Testis (tissue), 3 donors: ENCODE data around the gene LRRC18. TPM values are rescaled to one million over a fixed set of nuclear protein-coding genes. Genes with fewer than 3 reads are reported as not detected.

ENCODE experiments used
- DNase-seq: peaks from one replicate; pipeline ENCODE4 v3.0.0-alpha.2; 2019
- H3K27ac ChIP-seq, 2 donors: fragments of 200-600 bp; sonication (generic); one replicate each; pipeline ENCODE4 v1.5.1; 2019
- H3K27me3 ChIP-seq: fragments of 200-600 bp; sonication (generic); one replicate; pipeline ENCODE4 v1.5.1; 2019
- H3K36me3 ChIP-seq: fragments of 200-600 bp; sonication (generic); one replicate; pipeline ENCODE4 v1.5.1; 2017; ENCODE audit warnings: low read depth; ENCODE audit errors: missing control alignments
- H3K4me1 ChIP-seq: fragments of 200-600 bp; sonication (generic); one replicate; pipeline ENCODE4 v1.5.1; 2019
- H3K4me3 ChIP-seq, 2 donors: fragments of 200-600 bp; sonication (generic); one replicate each; pipeline ENCODE4 v1.5.1; 2017 to 2019
- H3K9me3 ChIP-seq: fragments of 200-600 bp; sonication (generic); one replicate; pipeline ENCODE4 v1.5.1; 2017
- POLR2A ChIP-seq: fragments of 450-650 bp; IDR thresholded peaks from one replicate; pipeline ENCODE4 v1.6.1; 2017; ENCODE audit warnings: antibody characterized with exemption, mild to moderate bottlenecking, moderate library complexity
- WGBS, 2 donors: methylation state at CpG; one replicate each; pipeline ENCODE4 v1.1.5; 2018; 5-methylcytosine and 5-hydroxymethylcytosine counted together
- intact Hi-C: fragments of 100-400 bp; cut with DNase I; formaldehyde crosslinking; loops from one replicate; pipeline ENCODE4 v1.15.1; 2023; ENCODE audit warnings: low total_unique reads
- polyA plus RNA-seq: library from polyadenylated mRNA; stranded (reverse); fragments of 350-450 nt; fragmentation: Illumina TruSeq; extraction: RNeasy Lipid Tissue Mini Kit (QIAGEN cat#74804); gene quantifications from one replicate; pipeline ENCODE4 v1.2.3, GENCODE V29; 2014; ENCODE audit warnings: low read depth, low replicate concordance; ENCODE audit not compliant: insufficient read depth
- total RNA-seq, 2 donors: library from RNA; depleted of rRNA; stranded (reverse); fragments of >200 nt; gene quantifications; one replicate each; pipeline ENCODE4 v1.2.3, GENCODE V29; 2016
- TF ChIP-seq, protein P1 (sequence below), 3 experiments: fragments of 450-650 bp in 2 of 3; fragments of 200-600 bp in 1 of 3; sonication (generic) in 1 of 3; IDR thresholded peaks; one replicate each; pipeline ENCODE4 v1.5.1; 2016 to 2019; ENCODE audit warnings: antibody characterized with exemption in 3 of 3, mild to moderate bottlenecking in 2 of 3, moderate library complexity in 1 of 3

The LRRC18 gene
- total and polyA plus RNA-seq, 3 donors from 2014 or later = 7.8 to 23.1 (median 12.6) TPM

DNA sequence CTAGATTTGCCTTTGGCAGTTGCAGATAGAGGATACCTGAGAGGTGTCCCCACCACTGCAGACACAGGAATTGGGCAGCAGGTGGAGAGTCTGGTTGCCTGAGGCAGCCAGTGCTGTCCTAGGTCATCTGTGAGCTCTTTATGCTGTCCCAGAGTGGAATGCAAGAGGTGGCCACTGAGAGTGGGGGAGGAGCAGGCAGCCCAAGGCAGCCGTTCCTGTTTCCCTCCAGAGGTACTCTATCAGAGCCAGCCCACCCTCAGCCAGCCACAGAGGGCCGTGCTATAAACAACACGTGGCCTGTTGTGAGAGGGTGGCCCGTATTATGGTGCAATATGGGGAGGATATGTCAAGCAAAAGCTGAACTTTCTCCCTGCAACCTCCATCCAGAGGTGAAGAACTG lies 8.5 kb downstream of the LRRC18 start:
- Histone ChIP-seq H3K27me3 (no peaks in the 10 kb centered on the region), H3K4me1 (no peaks in the 10 kb centered on the region), H3K4me3 (no peak overlapping the region), H3K27ac (no peak overlapping the region), H3K9me3 (no peaks in the 10 kb centered on the region), H3K36me3 (no peaks in the 10 kb centered on the region)
- intact Hi-C loops = no loop called here
- 62 to 63% methylated on average over 4 of the region's 4 CpGs for WGBS, 2 donors
- TF ChIP-seq, protein P1, sequence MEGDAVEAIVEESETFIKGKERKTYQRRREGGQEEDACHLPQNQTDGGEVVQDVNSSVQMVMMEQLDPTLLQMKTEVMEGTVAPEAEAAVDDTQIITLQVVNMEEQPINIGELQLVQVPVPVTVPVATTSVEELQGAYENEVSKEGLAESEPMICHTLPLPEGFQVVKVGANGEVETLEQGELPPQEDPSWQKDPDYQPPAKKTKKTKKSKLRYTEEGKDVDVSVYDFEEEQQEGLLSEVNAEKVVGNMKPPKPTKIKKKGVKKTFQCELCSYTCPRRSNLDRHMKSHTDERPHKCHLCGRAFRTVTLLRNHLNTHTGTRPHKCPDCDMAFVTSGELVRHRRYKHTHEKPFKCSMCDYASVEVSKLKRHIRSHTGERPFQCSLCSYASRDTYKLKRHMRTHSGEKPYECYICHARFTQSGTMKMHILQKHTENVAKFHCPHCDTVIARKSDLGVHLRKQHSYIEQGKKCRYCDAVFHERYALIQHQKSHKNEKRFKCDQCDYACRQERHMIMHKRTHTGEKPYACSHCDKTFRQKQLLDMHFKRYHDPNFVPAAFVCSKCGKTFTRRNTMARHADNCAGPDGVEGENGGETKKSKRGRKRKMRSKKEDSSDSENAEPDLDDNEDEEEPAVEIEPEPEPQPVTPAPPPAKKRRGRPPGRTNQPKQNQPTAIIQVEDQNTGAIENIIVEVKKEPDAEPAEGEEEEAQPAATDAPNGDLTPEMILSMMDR (IDR thresholded peaks at IDR 0.05) = no peak
- TF ChIP-seq POLR2A = no peak
- DNase-seq = no peak

DNA sequence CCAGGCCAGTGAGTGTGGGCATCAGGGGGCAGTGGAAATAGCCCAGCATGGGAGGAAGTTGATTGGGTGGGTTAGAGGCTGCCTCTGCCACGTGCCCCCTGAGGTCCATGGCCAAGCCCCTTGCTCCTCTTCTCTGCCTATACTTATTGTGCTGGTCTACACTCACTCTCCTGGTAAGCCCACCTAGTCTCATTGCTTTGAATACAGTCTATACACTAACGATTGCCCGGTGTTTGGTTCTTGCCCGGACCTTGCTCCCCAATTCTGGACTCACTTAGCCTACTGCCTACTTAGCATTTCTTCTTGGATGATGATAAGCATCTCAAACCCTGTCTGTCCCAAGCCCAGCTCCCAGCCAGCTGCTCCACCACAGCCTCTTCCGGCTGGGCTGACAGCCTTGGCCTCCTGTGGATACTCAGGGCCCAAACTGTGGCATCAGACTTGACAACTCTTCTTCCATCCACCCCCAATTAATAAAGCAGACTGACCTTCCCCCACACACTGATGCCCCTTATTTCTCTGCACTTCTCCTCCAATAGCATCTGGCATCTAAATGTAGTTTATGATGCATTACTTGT lies 10.1 kb downstream of the LRRC18 start:
- whole genome bisulfite sequencing, 2 donors = 72 to 74% methylated on average over 5 of the region's 5 CpGs
- Histone ChIP-seq H3K36me3 (no peaks in the 10 kb centered on the region), H3K27me3 (no peaks in the 10 kb centered on the region), H3K9me3 (no peaks in the 10 kb centered on the region), H3K27ac (no peak overlapping the region), H3K4me3 (no peak overlapping the region), H3K4me1 (no peaks in the 10 kb centered on the region)
- TF ChIP-seq, protein P1 (IDR thresholded peaks at IDR 0.05) = no peak
- no peak for TF ChIP-seq POLR2A
- intact Hi-C loops = no loop called here
- no peak for DNase-seq

DNA sequence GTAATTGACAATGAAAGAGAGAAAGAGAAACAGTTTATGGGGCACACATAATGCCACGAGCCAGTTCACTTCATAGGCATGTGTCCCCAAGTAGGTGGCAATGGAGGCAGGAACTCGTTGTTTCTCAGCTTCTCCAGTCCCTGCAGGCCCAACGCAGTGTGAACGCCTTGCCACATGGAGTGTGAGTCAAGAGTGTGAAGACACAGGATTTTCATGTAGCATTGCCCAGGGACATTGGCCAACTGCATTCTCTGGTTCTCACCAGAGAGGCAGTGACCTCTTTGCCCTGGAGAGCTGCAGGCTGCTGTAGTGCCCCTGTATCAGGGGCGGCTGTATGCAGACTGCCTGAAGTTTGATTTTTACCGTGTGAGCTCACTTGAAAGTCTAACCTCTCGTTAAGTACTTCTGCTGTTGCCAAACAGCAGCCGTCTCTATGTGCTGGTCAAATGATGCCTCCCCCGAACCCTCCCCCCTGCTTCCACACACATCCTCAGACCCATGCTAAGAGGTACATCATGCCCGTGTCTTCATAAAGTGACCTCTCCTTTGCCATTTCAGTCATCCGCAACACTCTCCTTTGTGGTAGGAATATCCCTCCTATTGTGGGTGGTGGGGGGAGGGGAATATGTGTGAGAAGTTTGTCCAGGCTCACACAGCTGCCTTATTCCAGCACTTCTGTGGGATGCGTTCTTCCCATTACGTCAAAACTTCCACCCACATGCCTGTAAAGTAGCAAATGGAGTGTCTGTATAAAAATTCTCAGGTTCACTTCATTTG lies 12.7 kb downstream of the LRRC18 start:
- Histone ChIP-seq H3K9me3 (no peaks in the 10 kb centered on the region), H3K4me1 (no peaks in the 10 kb centered on the region), H3K4me3 (no peak overlapping the region), H3K27ac (no peak overlapping the region), H3K27me3 (no peaks in the 10 kb centered on the region), H3K36me3 (no peaks in the 10 kb centered on the region)
- 68 to 73% methylated on average over 13 of the region's 13 CpGs for WGBS, 2 donors
- intact Hi-C loops = no loop called here
- no peak for DNase-seq
- TF ChIP-seq, protein P1 (IDR thresholded peaks at IDR 0.05) = no peak
- no peak for TF ChIP-seq POLR2A

DNA sequence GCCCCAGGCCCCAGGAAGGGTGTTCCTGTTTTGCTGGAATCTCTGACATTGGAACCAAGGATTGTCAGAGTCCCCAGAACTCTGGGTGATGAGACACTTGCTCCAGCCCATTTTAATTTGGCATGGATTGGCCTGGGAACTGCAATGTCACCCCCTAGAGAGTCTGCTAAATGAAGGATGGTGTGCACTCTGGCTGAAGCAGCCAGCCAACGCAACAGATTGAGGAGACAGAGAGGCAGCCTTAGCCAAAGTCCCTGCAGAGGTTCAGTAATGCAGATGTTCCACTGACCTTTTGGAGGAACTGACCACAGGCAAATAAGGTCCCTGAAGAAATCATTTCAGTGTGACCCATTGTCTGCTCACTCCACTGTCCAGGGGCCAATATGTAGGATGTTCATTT lies 13.4 kb downstream of the LRRC18 start:
- Histone ChIP-seq H3K4me1 (no peaks in the 10 kb centered on the region), H3K27ac (no peak overlapping the region), H3K36me3 (no peaks in the 10 kb centered on the region), H3K9me3 (no peaks in the 10 kb centered on the region), H3K4me3 (no peak overlapping the region), H3K27me3 (no peaks in the 10 kb centered on the region)
- no peak for DNase-seq
- intact Hi-C loops = no loop called here
- WGBS, 2 donors = 57 to 58% methylated on average over 1 of the region's 1 CpG
- TF ChIP-seq POLR2A = no peak
- TF ChIP-seq, protein P1 (IDR thresholded peaks at IDR 0.05) = no peak
